CD4-positive, alpha-beta T cell treated with Interleukin-6 for 4 hours (primary cell): ENCODE data around the gene RARA.

Source experiments
- DNase-seq: peaks from one replicate; pipeline ENCODE4 v3.0.0-alpha.2; 2020; ENCODE audit warnings: mixed read lengths

The RARA gene

DNA sequence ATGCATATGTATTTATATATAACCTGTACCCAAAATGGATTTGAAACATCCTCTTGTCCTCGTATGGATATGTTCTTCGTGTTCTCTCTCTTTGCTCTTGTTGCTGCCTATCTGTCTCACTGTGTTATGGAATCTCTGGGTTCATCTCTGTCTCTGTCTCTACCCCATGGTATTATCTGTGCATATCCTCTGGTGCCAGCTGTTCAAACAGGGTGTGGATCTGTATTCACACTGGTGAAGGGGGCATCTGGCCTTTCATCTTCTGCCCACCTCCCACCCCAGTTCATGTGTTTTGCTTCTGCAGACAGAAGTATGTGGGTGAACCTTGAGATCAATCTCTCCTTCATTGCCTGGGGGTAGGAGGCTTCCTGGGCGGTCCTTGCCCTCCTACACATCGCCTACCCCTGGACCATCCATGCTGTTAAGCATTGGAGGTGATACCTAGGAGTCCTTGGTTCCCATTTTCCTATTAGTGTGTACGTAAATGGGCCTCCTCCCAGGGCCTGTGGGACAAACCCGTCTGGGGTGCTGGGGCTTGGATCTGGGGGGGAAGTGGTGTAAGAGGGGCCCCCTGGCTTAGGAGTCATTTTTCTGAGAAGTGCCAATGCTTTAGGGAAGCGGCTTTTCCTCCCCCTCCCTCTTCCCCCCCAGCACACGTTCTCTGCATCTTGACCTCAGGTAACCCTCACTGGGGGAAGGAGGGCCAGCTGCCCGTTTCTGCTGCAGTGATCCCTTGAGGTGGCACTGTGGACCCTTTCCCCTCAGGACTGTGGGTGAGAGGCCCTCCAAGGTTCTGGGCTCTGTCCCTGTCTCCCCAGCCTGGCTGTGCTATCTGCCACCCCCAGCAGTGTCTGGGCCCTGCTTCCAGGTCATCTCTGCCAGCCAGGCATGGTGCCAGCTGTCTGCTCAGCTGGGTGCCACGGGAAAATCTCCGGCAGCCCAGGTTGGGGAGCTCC, 21.1 kb downstream of the RARA start:
- DNase-seq, result peak; percentile 32

DNA sequence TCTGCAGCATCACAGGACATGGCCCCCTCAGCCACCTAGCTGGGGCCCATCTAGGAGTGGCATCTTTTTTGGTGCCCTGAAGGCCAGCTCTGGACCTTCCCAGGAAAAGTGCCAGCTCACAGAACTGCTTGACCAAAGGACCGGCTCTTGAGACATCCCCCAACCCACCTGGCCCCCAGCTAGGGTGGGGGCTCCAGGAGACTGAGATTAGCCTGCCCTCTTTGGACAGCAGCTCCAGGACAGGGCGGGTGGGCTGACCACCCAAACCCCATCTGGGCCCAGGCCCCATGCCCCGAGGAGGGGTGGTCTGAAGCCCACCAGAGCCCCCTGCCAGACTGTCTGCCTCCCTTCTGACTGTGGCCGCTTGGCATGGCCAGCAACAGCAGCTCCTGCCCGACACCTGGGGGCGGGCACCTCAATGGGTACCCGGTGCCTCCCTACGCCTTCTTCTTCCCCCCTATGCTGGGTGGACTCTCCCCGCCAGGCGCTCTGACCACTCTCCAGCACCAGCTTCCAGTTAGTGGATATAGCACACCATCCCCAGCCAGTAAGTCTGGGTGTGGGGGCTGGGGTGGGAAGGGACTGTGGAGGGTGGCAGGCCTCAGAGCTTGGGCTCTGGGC, 22.0 kb downstream of the RARA start:
- DNase-seq, result no peak

DNA sequence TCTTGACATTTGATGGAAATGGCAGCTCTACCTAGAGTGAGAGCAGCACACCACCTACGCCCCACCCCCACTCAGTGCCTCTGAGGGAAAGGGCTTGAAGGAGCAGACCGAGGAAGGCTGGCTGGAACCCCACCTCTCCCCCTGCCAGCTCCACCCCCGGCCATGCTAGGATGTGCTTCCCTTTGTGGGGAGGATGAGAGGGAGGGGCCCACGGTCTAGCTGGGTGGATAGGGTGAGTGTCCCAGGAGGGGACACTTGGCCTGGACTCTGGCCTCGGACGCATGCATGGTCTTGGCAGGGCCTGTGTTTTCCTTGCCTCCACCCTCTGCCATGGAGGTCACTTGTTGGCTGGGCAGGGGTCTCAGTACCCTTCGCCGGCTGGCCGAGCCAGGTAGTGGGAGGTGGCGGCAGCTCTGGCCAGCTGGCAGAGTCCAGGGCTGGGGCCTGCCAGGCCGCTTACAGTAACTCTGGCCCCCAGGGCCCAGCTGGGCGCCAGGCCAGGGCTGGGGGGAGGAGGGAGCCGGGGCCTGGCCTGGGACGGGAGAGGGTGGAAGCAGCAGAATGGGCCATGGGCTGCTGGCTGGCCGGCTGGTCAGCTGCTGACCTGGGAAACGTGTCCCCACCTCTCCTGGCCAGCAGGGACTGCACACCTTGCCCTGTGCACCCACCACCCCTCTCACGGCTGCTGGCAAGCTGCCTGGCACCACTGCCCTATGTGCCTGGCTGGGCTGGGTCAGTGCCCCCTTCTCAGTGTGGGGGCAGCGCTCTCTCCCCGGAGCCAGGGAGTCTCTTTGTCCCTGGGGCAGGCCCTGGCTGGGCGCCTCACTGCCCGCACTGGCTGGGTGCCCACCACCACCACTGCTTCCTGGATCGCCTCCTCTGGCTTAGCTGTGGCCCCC, 23.0 kb downstream of the RARA start:
- DNase-seq, result peak; percentile 31

DNA sequence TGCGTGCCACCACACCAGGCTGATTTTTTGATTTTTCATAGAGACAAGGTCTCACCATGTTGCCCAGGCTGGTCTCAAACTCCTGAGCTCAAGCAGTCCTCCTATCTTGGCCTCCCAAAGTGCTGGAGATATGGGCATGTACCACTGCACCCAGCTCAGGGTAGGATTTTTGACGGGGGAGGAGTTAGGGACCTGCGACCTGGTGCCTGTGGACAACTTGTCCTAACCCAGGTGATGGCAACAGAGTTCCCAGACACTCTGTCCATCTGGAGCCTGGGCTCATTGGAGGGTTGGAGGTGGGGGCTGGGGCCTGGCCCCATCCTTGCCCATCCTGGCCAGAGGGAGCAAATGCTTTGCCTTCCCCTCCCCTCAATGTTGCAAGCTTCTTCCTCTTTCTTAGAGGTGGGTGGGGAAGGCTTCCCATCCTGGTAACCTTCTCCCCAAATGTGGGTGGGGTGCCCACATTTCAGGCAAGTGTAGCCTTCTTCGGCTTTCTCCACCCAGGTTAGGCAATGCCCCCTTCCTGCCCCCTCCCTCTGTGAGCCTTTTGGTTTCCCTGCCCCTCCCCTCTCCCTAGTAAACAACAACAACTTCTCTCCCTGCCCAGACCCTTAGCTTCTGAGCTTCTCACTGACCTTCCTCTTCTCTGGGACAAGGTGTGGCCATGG, 24.9 kb downstream of the RARA start:
- no peak for DNase-seq

DNA sequence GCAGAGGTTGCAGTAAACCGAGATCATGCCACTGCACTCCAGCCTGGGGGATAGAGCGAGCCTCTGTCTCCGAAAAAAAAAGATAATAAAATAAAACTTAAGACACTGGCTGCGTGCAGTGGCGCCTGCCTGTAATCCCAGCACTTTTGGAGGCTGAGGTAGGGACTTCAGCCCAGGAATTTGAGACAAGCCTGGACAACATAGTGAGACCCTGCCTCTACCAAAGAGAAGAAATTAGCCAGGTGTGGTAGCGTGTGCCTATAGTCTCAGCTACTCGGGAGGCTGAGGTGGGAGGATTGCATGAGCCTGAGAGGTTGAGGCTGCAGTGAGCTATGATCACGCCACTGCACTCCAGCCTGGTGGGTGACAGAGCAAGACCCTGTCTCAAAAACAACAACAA, 26.6 kb downstream of the RARA start:
- no peak for DNase-seq

DNA sequence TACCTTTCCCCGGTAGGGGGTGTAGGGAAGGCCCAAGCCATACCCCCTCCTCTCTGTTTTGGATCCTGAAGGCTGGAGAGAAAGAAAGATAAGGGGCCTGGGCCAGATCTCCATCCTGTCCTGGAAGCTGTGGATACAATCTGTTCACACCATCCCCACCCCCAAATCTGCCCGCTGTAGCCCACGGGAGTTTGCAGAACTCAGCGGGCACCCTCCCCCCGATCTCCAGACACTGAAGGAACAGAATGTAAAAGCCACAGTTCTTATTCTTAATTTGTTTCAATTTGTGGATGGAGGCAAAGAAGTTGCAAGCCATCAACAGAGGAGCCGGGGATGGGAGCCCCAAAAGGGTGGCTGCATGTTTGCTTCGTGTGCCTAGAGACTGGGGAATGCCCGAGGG, 28.4 kb downstream of the RARA start:
- DNase-seq, result no peak

DNA sequence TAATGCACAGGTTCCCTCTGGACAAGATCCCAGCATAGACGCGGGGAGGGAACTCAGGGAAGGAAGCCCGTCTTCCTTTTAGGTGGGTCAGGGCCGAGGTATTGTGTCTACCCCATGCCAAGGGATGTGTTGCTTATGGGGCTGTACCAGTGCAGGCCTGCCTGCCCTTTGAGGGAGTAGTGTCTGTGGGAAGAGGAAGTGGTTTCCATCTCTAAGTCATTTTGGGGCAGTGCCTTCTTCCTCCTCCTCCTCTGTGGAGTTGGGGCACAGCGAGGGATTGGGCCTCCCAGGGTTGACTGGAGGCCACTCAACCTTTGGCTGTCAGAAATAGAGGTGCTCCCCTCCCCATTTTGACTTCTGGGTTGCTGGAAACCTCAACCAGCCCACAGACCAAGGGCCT, 29.1 kb downstream of the RARA start:
- peak; percentile 36 for DNase-seq

DNA sequence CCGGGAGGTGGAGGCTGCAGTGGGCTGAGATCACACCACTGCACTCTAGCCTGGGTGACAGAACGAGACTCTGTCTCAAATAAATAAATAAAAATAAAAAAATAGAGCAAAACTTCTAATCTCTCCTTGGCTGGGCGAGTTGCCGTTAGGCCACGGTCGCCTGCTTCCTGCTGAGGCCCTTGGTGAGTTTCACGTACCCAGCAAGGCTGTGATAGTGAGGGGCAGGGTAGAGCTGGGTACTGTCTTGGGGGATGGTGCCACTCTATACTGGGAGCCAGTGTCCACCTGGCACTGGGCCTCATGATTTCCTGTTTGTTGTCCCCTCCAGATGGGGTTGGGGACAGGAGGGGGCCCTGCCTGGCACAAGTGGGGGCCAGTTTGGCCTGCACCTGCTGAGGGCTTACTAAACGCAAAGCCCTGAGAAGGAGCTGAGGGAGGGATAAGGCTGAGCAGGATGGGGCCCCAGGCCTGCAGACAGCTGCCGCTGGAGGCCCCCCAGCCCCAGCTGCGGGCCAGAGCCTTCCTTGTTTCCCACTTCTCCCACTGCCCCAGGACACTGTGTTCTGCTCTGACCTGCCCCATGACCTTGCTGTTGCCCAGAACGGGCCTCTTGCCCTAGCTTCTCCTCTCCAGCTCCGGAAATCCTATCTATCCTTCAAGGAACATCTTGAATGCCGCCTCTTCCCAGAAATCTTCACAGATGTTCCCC, 30.1 kb downstream of the RARA start:
- DNase-seq, result no peak

DNA sequence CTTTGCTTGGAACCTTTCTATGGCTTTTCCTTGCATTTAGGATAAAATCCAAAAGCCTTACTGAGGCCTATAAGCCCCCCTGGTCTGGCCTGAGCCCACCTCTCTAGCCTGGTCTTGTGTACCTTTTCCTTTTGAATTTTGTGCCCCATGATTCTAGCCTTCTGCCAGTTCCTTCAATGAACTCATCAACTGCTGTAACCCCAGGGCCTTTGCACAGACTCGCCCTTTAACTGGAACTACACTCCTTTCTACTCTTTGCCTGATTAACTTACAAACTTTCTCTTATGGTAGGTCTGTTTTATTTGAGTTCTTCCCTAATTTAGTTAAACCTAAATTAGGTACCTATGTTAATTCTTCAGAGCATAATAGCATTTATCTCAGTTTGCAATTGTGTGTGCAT, 31.3 kb downstream of the RARA start:
- no peak for DNase-seq

DNA sequence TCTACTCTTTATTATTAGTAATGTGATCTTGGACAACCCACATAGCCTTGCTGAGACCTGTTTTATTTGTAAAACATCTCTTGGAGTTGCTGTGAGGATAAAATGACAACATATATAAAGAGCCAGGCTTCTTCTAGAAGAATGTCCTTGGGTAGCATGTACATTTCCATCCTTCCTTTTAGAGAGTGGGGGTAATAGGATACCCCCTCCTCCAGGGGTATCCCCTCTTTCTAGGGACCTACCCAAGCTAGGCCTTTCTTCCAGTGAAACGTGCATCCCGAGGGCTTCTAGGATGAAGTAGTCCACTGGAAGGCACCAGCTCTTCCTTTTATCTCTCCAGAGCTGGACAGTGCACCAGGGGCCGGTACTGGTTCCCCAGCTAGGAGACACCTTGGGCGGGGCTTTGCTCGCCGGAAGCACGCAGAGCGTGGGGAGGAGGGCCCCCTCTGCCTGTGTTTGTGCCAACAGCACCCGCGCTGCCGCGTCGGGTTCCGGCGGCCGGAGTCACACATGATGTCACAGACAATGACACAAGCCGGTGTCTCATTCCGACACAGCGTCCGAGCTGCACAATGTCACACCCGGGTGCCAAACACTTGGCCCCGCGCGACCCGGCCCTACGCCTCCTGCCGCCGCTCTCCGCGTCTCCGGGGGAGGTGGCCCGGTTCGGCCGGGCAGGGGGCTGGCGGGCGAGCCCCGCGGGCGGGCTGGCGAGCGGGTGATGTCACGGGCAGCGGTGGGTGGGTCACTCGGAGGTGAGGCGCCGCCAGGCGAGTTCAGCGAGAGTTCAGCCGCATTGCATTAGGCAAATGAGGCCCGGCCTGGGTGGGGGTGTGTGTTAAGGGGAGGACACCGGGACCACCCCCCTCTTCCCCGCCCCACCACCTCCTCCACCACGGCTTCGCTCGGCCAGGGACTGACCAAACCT, 32.2 kb downstream of the RARA start:
- peak; percentile 90 for DNase-seq

DNA sequence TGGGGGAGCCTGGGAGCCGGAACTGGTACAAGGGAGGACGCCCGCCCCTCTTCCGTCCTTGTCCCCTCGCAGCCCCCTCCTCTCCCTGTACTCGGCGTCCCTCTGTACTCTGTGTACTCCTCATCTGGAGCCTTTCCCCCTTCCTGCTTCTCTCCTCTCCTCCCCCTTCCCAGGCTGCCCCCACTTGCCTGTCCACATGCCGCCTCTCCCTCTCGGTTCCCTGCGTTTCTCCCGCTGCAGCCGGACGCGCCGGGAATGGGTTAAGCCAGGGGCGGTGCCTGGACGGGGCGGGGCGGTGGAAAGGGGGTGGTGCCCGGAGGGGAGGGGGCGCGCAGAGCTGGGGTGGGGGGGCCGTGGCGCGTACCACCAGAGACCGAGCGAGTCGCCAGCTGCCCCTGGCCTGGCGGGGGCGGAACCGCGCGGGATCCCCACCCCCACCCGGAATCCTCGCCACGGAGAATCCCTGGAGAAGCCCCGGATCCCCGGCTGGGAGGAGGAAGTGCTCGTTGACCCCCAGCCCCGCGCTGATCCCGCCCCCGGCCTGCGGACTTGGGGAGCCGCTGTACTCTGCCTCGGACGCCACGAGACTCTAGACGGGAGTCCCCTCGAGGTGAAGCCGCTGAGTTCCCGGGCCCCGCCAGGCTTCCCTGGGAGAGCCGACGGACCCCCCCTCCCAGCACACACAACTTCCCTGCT, 33.0 kb downstream of the RARA start:
- peak; percentile 50 for DNase-seq

DNA sequence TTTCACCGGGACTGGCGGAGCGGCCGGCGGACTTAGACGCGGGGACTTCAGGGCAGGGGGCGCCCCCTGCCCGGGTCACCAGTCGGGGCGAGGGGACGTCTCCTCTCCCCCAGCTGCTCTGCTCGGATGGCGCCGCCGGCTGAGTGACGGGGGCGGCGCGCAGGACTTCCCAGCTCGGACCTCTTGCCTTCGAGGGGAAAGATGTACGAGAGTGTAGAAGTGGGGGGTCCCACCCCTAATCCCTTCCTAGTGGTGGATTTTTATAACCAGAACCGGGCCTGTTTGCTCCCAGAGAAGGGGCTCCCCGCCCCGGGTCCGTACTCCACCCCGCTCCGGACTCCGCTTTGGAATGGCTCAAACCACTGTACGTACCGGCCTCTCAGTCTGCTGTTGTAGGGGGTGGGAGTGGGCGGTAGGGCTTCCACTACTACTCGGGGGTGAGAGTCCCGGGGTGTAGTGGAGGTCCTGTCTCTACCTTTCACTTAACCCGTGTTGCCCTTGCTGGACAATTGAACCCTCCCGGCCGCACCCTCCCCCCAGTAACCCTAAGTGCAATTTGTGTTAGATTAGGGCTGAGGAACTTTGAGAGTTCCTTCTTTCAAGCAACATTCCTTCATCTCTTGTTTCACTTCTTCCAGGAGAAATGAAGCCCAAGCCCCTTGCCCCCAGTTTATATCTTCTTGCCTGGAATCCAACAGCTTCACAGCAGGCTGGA, 33.7 kb downstream of the RARA start:
- no peak for DNase-seq

DNA sequence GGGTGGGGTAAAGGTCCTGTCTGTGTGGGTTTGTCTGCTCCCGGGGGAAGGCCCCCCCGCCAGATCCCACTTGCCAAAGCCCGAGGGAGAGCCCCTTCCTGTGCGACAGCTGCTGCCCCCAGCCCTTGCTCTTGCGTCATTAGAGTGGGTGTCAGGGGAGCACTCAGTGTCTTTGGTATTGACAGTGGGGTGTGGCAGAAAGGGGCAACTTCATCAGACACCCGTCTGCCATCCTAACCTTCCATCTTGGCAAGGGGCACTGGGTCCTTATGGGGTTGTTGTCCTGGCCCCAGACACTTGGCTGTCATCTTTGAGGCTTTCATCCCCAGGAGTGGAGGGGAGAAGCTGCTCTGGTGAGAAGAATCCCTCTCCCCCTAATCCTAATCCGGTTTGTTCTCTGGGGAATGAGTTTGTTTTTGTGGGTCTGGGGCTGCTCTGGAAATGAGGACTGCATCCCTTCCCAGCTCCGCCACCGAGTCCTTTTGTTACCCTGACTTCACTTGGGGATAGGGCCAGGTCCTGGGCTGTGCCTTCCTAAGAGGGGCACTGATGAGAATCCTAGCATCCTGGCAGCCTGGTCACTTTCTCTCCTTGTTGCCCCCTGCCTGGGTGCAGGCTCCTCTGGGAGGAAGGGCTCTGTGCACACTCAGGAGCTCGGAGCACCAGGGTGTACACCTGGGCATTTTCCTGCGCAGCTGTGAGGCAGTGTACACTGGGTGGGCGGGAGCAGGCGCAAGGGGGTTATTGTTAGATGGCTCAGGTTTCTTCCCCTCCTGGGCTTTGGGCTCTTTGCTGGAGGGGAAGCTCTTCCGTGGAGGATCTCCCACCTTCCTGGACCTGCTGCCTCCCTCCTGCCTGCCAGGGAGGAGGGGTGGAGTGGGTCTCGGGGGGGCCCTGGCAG, 34.5 kb downstream of the RARA start:
- no peak for DNase-seq

DNA sequence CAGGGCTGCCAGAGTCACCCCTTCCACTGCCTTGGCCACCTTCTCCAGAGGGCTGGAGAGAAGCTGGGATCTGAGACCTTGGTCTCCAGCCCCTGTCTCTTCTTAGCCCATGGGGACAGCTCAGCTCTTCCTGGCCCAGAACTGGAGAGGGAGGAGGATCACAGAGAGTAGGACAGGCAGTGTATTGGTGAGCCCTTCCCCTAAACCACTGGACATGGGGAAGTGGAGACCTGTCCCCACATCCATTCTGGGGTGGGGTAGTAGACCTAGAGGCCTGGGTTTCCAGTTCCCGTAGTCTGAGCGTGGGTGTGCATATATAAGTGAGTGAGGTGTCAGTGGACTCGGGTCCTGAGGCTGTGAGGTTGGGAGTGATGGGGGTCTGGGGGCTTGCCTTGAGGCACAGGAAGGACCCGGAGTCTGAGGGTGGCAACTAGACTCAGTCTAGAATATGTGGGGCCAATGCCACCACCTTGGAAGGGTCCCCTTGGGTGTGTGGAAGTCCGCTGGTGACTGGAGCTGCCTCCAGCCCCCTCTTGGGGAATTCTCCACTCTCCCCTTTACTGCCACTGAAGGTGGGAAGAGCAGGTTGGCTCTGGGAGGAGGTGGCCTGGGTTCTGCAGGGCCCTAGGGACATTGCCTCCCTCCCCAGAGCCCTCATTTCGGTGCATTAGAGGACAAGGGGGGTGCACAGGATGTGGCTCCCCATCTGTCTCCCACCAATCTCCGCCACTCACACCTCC, 35.6 kb downstream of the RARA start:
- no peak for DNase-seq

DNA sequence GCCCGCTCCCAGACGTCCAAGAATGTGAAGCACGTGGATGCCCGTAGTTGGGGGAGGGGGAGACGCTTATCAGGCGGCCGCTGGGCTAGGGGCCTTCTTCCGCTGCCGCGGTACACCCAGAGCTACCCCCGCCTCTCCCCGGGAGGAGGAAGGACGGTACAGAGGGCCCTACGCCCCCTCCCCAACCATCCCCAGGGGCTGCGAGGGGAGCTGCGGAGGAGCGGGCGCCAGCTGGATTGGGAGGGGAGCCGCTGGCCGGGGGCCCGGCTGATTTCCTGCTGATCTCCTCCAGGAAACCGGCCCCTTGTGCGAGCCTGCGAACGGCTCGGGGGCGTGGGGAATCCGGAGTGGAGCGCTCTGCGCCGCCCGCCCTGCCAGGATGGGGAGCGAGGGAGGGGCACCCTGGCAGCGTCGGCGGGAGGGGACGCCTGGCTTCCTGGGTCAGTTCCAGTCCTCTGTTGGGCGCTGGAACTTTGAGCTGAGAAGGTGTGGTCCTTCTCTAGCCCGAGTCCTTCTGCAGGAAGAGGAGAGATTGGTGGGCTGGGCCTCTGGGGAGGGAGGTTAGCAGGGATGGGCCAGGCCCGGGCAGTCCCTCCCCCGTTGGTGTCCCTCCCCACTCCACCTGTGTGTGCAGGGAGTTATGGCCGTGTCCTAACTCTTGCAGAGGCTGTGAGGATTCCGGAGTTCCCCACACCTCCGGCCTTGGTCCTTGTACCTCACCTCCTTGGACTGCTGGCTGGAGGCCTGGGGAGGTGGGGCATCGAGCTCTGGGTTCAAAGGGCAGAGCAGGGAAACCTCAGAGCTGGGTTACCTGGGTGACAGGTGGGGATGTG, 36.4 kb downstream of the RARA start:
- DNase-seq, result peak; percentile 47

DNA sequence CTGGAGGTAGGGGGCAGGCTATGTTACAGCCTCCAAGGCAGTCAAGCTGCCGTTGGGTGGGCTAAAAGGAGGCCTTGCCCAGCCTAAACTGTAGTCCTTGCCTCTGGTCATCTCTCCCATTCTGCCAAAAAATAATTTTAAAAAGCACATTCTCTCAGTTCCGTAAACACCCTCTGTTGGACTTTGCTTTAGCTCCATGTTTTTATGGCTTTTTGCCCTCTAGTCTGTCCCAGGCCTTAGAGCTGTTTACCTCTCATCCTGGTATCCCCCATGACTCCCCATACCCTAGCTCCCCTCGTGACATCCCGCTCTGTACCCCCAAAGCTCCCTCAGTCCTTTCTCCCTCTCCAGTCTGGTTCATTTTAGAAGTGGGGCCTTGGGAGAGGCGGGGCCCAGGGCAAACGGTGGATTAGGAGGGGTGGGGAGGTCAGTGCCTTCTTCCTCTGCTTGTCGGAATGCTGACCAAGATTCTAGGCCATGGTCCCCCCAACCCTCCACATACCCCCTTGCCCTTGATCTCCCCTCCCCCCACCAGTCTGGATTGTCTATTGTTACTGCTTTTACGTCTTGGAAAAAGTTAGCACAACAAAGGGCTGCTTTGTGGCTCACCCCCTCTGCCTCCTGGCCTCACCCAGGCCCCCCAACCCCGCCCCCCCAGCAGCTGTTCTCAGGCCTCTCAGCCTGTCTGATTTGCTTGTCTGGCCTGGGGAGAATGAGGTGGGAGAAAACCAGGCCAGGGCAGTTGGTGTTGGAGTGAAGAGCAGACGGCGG, 37.2 kb downstream of the RARA start:
- no peak for DNase-seq
